AG09309 (cell line): ENCODE results near the gene RABL2B.
"Not testable (repeated sequence)": the region's sequence is repeated elsewhere in the genome, so short reads cannot be mapped to it uniquely, and the experiment has no call there.

Experiments used
- DNase-seq: peaks from one replicate; pipeline ENCODE4 v3.0.0-alpha.2; 2010; ENCODE audit warnings: low read depth
- H3K4me3 ChIP-seq: 2 replicates; pipeline ENCODE4 v1.5.1; 2011; ENCODE audit warnings: mild to moderate bottlenecking, low read depth, low read length, moderate library complexity; ENCODE audit not compliant: control insufficient read depth
- TF ChIP-seq, protein P1 (sequence below): IDR thresholded peaks from 2 replicates; pipeline ENCODE4 v1.5.1; 2011; ENCODE audit warnings: mild to moderate bottlenecking, low read depth, low read length, inconsistent platforms; ENCODE audit not compliant: insufficient read depth, control insufficient read depth; ENCODE audit errors: missing control alignments

RABL2B gene

DNA sequence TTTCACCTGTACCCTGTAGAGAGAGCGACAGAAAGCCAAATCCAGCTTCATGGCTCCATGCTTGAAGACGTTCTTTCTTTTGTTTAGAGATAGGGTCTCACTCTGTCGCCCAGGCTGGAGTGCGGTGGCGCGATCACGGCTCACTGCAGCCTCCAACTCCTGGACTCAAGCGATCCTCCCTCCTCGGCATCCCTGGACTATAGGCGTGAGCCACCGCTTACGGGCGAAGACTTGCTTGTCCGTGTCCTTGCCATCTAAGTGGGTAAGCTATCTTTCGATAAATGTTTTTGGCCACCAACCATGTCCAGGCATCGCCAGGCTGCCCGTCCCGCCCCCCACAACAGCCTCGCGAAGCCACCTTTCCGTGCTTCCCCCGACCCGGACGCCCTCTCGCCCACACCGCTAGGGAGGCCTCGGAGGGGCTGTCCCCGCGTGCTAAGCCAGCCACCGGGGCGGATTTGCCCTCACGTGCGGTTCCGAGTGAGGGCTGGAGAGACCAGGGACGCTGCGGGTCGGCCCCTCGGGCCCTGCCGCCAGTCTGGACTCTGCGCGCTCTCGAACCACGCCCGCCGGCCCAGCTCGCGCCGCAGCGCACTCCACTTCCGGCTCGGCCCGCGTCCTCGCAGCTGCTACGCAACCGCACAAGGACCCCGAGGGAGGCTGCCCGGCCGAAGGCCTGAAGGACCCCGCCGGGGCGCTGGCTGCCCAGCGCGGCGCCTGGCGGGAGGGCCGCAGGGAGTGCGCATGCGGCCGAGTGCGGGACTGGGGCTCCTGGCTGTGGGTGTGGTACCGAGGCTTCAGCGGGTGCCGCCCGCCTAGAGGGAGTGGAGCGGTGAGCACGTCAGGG is at the start of gene RABL2B:
Gene RABL2B, minus strand, starts transcription at position 604 of the 847 bp plus-strand sequence. CDS start 1,342 bp downstream, outside the sequence.
- DNase-seq = peak; percentile 34
- peak within 1 kb of the TSS; percentile 52 for H3K4me3 ChIP-seq

- H3K4me3 ChIP-seq, DNase-seq: not testable (repeated sequence)
These were observed 3.5 kb upstream of the RABL2B start for GRCh38 chr22:50786936-50787335.

DNA sequence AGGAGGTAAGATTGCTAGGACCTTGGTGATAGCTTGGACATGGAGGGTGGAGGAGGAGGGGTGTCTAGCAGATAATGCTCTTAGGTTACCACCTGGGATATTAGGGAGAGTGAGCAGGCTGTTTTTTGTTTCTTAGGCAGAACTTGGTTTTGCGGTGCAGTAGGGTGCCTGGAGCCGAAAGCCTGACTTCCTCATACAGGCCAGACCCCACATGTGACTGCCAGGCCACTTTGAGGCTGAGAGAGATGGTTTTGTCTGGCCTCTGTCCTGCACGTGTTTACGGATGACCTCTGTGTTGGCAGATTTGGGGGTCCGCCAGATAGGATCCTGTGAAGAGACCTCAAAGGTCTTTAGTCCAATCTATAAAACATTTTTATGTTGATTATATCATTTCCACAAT is 1.9 kb upstream of the RABL2B start:
- not testable (repeated sequence) for DNase-seq, H3K4me3 ChIP-seq

- peak overlapping the region; percentile 34 for H3K4me3 ChIP-seq
- not testable (repeated sequence) for DNase-seq
These were observed 442 bp upstream of the RABL2B start for GRCh38 chr22:50783880-50784276.

DNA sequence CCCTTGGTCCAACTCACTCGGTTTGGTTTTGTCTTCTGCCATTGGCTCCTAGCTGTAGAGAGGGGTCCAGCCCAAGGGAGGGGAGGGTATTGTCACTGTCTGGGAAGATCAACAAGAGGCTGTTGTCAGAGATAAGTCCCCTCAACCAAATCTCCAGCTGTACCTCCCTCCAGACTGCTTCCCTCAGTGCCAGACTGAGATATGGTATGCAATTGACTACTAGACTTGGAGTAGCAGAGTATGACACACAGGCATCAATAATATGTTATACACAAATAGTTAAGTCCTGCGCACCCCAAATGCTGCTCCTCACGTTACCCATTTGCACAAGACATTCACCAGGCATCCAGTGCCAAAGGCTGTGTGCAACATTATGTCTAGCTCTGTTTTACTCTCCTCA is 1.2 kb downstream of the RABL2B start:
- not testable (repeated sequence) for DNase-seq, H3K4me3 ChIP-seq

- DNase-seq = not testable (repeated sequence)
These were observed 3.2 kb downstream of the RABL2B start for GRCh38 chr22:50780244-50780643.

DNA sequence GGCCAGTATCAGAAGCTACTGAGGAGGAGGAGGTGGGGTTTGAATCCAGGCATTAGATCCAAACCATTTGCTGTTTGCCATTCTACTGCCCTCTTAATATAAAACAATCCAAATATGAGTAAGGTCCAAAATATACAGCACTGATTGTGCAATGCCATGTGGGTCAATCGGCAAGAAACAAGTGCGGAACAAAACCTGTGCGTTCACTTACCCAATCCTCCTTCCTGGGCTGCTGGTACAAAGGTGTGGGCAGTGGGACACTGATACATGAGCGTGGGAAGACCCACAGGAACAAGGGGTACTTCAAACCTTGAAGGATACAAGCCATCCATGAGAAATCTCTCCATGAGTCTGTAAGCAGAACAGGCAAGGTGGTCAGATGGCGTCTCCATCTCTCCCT is 5.8 kb downstream of the RABL2B start:
- DNase-seq, H3K4me3 ChIP-seq: not testable (repeated sequence)

More at GRCh38 chr22:50780244-50780643, 3.2 kb downstream of the RABL2B start:
- H3K4me3 ChIP-seq = not testable (repeated sequence)

DNA sequence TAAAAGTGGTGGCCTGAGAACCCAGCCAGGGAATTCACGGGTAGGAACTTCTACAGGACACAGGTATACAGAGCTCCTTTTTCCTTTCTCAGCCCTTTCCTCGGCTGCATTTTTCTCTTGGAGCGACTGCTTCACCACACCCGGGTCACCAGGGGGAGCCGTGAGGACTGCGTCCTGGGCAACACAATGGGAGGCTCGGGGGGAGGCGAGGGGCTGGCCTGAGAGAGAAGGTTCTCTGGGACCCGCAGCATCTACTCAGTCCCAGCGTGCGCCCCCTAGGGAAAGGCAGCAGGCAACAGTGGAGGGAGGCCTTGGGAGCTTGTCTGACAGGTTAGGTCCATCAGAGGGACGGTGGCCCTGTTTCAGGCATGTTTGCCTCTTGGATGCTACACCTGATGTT is 8.3 kb downstream of the RABL2B start:
- TF ChIP-seq, protein P1, sequence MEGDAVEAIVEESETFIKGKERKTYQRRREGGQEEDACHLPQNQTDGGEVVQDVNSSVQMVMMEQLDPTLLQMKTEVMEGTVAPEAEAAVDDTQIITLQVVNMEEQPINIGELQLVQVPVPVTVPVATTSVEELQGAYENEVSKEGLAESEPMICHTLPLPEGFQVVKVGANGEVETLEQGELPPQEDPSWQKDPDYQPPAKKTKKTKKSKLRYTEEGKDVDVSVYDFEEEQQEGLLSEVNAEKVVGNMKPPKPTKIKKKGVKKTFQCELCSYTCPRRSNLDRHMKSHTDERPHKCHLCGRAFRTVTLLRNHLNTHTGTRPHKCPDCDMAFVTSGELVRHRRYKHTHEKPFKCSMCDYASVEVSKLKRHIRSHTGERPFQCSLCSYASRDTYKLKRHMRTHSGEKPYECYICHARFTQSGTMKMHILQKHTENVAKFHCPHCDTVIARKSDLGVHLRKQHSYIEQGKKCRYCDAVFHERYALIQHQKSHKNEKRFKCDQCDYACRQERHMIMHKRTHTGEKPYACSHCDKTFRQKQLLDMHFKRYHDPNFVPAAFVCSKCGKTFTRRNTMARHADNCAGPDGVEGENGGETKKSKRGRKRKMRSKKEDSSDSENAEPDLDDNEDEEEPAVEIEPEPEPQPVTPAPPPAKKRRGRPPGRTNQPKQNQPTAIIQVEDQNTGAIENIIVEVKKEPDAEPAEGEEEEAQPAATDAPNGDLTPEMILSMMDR = peak; percentile 44
- not testable (repeated sequence) for H3K4me3 ChIP-seq, DNase-seq

DNA sequence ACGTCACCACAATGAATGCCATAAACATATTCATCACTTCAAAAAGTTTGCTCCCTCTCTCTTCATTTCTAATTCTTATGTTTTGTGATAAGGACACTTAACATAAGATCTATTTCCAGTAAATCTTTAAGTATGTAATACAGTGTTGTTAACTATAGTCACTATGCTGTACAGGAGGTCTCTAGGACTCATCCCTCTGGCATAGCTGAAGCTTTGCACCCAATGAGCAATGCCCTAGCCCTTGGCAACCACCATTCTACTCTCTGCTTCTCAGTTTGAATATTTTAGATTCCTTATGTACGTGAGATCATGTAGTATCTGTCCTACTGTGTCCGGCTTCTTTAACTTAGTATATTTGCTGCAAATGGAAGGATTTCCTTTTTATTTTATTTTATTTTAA is 19.1 kb downstream of the RABL2B start:
- H3K4me3 ChIP-seq, DNase-seq: not testable (repeated sequence)

- DNase-seq, H3K4me3 ChIP-seq: not testable (repeated sequence)
These were observed 21.6 kb downstream of the RABL2B start for GRCh38 chr22:50761829-50762228.

- peak; percentile 5 for DNase-seq
- not testable (repeated sequence) for H3K4me3 ChIP-seq
These were observed 23.7 kb downstream of the RABL2B start for GRCh38 chr22:50759597-50760341.

GRCh38 chr22:50756949-50757491 is 26.4 kb downstream of the RABL2B start:
- DNase-seq = not testable (repeated sequence)
- TF ChIP-seq, protein P1 = peak; percentile 44
- H3K4me3 ChIP-seq = peak overlapping the region; percentile 40

DNA sequence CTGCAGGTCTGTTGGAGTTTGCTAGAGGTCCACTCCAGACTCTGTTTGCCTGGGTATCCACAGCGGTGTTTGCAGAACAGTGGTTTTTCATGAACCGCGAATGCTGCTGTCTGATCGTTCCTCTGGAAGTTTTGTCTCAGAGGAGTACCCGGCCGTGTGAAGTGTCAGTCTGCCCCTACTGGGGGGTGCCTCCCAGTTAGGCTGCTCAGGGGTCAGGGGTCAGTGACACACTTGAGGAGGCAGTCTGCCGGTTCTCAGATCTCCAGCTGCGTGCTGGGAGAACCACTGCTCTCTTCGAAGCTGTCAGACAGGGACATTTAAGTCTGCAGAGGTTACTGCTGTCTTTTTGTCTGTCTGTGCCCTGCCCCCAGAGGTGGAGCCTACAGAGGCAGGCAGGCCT is 27.0 kb downstream of the RABL2B start:
- DNase-seq, H3K4me3 ChIP-seq: not testable (repeated sequence)

DNA sequence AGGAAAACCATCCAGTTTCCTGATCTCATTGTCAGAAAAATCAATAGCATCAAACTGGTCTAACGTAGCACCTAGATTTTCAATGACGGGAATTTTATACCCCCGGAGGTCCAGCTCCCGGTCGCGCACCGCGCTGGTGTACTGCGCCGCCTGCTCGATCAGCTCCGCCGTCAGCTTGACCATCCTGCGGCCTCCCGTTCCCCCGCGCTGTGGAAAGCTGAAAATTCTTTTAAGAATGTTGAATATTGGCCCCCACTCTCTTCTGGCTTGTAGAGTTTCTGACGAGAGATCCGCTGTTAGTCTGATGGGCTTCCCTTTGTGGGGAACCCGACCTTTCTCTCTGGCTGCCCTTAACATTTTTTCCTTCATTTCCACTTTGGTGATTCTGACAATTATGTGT is 28.2 kb downstream of the RABL2B start:
- not testable (repeated sequence) for H3K4me3 ChIP-seq, DNase-seq

DNA sequence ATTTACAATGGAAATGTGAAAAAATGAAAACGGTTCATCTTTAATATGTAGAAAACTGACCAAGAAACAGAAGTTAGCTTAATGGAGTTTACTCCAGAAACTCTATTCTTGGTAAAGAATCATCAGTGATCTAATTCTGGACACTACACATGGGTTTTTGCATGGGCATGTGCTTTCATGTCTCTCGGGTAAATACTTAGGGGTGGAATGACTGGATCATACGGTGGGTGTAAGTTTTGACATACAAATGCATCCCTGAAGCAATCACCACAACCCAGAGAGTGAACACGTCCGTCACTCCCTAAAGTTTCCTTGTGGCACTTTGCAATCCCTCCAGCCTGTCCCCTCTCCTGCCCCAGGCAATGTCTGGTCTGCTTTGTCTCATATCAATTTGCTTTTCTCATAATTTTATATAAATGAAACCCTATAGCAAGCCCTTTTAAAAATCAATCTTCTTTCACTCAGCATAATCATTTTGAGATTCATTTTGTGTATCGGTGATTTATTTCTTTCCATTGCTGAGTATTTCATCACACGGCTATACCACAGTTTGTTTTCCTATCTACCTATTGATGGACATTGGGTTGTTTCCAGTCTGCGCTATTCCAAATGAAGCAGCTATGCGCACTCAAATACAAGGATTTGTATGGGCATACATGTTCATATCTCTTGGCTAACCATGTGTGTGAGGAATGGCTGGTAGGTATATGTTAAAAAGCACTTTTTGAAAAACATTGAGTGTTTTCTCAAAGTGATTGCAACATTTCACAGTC is 33.9 kb downstream of the RABL2B start:
- not testable (repeated sequence) for H3K4me3 ChIP-seq, DNase-seq
